Activated B cell treated with CpG ODN at 0.5 μM for 24 hours (primary cell): ENCODE measurements around the gene PLPPR1. TPM values are rescaled to one million over a fixed set of nuclear protein-coding genes. Genes with fewer than 3 reads are reported as not detected.

ENCODE experiments used
- ATAC-seq: fragments of 200-7000 bp; cut with Tn5 transposase; one replicate; pipeline ENCODE4 v1.10.0; 2021; ENCODE audit warnings: low read depth, mild to moderate bottlenecking, moderate library complexity
- CTCF ChIA-PET: fragments of 350-600 bp; sonication (Branson Sonifier 250); formaldehyde crosslinking; loops from one replicate; lab custom pipeline; 2021; ENCODE audit warnings: antibody characterized with exemption; lab: Charles Lee
- POLR2A ChIA-PET: fragments of 350-600 bp; sonication (Branson Sonifier 250); formaldehyde crosslinking; loops from one replicate; lab custom pipeline; 2021; ENCODE audit warnings: antibody characterized with exemption; lab: Charles Lee
- DNase-seq: peaks from one replicate; pipeline ENCODE4 v3.0.0; 2022
- H3K27ac Mint-ChIP-seq: one replicate; pipeline ENCODE4 v1.8.0; 2020; ENCODE audit warnings: mixed read lengths
- H3K27me3 Mint-ChIP-seq: one replicate; pipeline ENCODE4 v1.8.0; 2021; ENCODE audit warnings: mixed read lengths
- H3K36me3 Mint-ChIP-seq: one replicate; pipeline ENCODE4 v1.8.0; 2021; ENCODE audit warnings: low read depth, mixed read lengths
- H3K4me1 Mint-ChIP-seq: one replicate; pipeline ENCODE4 v1.8.0; 2021; ENCODE audit warnings: mixed read lengths
- H3K4me3 Mint-ChIP-seq: one replicate; pipeline ENCODE4 v1.8.0; 2020; ENCODE audit warnings: mild to moderate bottlenecking, mixed read lengths
- H3K9me3 Mint-ChIP-seq: one replicate; pipeline ENCODE4 v1.8.0; 2020; ENCODE audit warnings: mixed read lengths
- CTCF ChIP-seq: fragments of 200-600 bp; IDR thresholded peaks from one replicate; pipeline ENCODE4 v1.8.0; 2022; ENCODE audit warnings: antibody characterized with exemption, mild to moderate bottlenecking
- intact Hi-C: fragments of 100-400 bp; cut with micrococcal nuclease; formaldehyde crosslinking; loops from one replicate; pipeline ENCODE4 v1.15.1; 2024
- total RNA-seq: library from RNA; stranded (reverse); gene quantifications from 2 replicates; pipeline ENCODE4 v1.2.3, GENCODE V29; 2022

The PLPPR1 gene
- total RNA-seq, 1 donor from 2014 or later = not detected

- ChIA-PET POLR2A (no interaction called here), CTCF (no interaction called here)
- no peak for TF ChIP-seq CTCF
- no peaks in the 10 kb centered on the region for H3K36me3 Mint-ChIP-seq
- intact Hi-C loops = no loop called here
- DNase-seq (no peak), ATAC-seq (no peak)
- H3K4me3 Mint-ChIP-seq = no peak overlapping the region
- H3K27me3 Mint-ChIP-seq = peaks cover 42% of the 10 kb centered on the region
- no peaks in the 10 kb centered on the region for H3K4me1 Mint-ChIP-seq
- H3K27ac Mint-ChIP-seq = no peak overlapping the region
- H3K9me3 Mint-ChIP-seq = no peaks in the 10 kb centered on the region
Measured at GRCh38 chr9:101026824-101027223, 1.7 kb upstream of the PLPPR1 start.

- Mint-ChIP-seq H3K9me3 (no peaks in the 10 kb centered on the region), H3K36me3 (no peaks in the 10 kb centered on the region), H3K27ac (no peak overlapping the region), H3K4me1 (no peaks in the 10 kb centered on the region), H3K27me3 (peaks cover 45% of the 10 kb centered on the region), H3K4me3 (no peak overlapping the region)
- no peak for TF ChIP-seq CTCF
- CTCF ChIA-PET = no interaction called here
- POLR2A ChIA-PET = no interaction called here
- no peak for ATAC-seq
- intact Hi-C loops = no loop called here
- no peak for DNase-seq
Measured at GRCh38 chr9:101027236-101027635, 1.3 kb upstream of the PLPPR1 start.

DNA sequence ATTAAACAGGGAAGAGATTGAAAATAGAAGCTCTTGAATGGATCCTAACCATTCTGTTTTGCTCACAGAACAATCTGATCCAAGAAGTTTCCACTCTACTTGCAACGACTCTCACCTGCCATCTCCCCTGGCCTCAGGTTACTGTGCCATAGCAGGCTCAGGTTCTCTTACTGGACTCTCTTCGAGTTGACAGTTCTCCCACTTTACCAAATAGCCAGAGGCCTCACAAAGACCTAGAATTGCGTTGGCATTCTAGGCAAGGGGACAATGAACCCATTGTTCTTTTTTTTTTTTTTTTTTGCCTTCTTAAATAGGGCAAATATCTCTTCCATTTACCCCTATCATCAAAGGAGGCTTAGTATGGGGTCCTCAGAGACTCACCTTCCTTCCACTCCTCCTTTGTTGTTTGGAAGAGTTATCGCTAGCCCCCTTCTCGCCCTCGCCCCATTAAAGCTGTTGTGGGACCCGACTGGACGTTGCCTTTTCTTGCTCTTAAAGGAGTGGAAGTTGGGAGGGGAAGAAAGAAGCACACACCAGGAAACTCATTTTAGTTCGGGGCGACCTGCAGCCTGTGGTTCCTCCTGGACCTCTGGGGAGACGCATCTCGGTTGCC is 688 bp upstream of the PLPPR1 start:
- POLR2A ChIA-PET = no interaction called here

GRCh38 chr9:101029315-101030085 is 973 bp downstream of the PLPPR1 start:
- POLR2A ChIA-PET = no interaction called here
- ATAC-seq (no peak), DNase-seq (no peak)
- no peaks in the 10 kb centered on the region for H3K4me1 Mint-ChIP-seq
- no peaks in the 10 kb centered on the region for H3K36me3 Mint-ChIP-seq
- intact Hi-C loops = no loop called here
- H3K4me3 Mint-ChIP-seq = no peak overlapping the region
- CTCF ChIA-PET = no interaction called here
- no peaks in the 10 kb centered on the region for H3K9me3 Mint-ChIP-seq
- peaks cover 47% of the 10 kb centered on the region for H3K27me3 Mint-ChIP-seq
- TF ChIP-seq CTCF = no peak
- no peak overlapping the region for H3K27ac Mint-ChIP-seq

More for the DNA sequence above, 688 bp upstream of the PLPPR1 start:
- Mint-ChIP-seq H3K36me3 (no peaks in the 10 kb centered on the region), H3K27me3 (peaks cover 41% of the 10 kb centered on the region), H3K27ac (no peak overlapping the region), H3K4me3 (no peak overlapping the region), H3K4me1 (no peaks in the 10 kb centered on the region), H3K9me3 (no peaks in the 10 kb centered on the region)
- no peak for TF ChIP-seq CTCF
- intact Hi-C loops = no loop called here
- no peak for DNase-seq
- CTCF ChIA-PET = no interaction called here
- ATAC-seq = no peak

- H3K4me1 Mint-ChIP-seq = no peaks in the 10 kb centered on the region
- ATAC-seq = no peak
- DNase-seq = no peak
- no peak overlapping the region for H3K4me3 Mint-ChIP-seq
- CTCF ChIA-PET = no interaction called here
- no peak for TF ChIP-seq CTCF
- peaks cover 47% of the 10 kb centered on the region for H3K27me3 Mint-ChIP-seq
- H3K9me3 Mint-ChIP-seq = no peaks in the 10 kb centered on the region
- intact Hi-C loops = no loop called here
- POLR2A ChIA-PET = no interaction called here
- no peaks in the 10 kb centered on the region for H3K36me3 Mint-ChIP-seq
- H3K27ac Mint-ChIP-seq = no peak overlapping the region
Measured at GRCh38 chr9:101030086-101030391, 1.5 kb downstream of the PLPPR1 start.
